Suppressor macrophage treated with lipopolysaccharide for 4 hours (primary cell): ENCODE results near the gene DOK4.
A peak's percentile ranks its signal among the peaks of the same experiment; 100 is the strongest.
"Not testable (repeated sequence)": the region's sequence is repeated elsewhere in the genome, so short reads cannot be mapped to it uniquely, and the experiment has no call there.

Experiments
- DNase-seq: peaks from one replicate; pipeline ENCODE4 v3.0.0-alpha.2; 2020

DOK4 gene

DNA sequence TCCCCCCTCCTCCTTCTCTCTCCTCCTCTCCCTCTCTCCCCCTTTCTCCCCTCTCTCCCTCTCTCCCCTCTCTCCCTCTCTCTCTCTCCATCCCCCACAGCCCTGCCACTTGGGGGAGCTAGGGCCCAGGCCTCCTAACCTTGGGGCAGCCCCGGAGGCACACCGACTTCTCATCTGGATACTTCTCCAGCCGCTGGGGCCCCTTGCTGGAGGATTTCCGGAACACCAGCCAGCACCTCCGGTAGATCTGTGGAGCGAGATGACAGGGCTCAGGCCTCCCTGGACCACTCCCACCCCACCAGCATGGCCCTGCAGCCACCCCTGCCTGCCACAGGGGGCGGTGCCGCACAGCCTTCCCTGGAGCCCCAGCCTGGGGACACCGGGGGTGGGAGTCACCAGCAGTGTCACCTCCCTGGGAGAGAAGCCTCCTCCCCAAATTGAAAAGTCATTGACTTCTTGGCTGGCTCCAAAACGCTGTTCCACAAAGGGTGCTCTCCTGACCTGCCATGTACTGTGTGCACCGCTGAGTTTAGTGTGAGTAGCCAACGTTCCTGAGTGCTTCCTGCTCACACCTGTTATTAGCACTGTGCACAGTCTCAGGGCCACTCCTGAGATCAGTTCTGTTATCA lies 10.5 kb downstream of the DOK4 start:
- peak; percentile 53 for DNase-seq

- no peak for DNase-seq
Measured at GRCh38 chr16:57474671-57475661, 11.3 kb downstream of the DOK4 start.

DNA sequence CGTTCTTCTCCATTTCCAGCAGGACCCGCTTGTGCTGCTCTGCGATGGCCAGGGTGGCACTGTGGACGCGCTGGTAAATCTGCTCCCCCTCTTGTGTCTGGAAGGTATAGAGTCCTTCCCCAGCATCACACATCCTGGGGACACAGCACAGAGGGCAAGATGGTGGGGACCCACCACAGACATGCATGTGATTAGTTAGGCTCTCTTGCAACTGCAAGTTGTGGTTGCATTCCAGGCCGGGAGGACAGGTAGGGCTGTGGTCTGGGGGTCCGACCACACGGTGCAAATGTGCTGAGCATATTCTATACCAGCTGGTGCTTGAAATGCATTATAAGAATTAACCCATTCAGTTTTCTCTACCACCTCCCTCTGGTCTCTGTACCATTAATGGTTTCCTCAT lies 12.4 kb downstream of the DOK4 start:
- DNase-seq: no peak

DNA sequence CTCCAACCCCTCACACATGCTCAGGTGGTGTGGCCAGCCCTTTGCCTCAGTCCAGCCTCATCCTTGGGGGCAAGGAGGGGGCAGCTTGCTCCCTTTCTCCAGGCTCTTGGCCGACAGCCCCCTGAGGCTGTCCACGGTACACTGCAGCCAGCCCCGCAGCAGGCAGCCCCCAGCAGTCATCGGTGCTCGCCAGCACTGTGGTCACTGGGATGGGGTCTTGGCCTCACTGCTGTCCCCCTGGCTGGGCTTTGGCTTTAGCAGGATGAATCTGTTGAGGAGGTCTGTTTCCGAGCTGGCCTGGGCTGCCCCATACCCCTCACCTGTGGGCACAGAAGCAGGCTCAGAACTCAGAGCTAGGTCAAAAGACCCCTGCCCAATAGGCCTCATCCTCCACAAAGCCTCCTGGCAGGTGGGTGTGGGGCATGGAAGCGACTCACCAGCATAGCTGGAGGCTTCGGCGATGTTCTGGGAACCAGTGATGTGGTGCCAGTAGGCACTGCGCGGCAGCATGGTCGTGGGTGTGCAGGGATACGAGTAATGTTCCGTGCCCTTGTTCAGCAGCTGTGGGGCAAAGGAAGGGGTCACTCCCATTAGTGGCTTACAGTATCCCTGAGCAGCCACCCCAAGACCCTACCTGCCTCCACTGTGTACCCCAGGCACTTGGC lies 13.0 kb downstream of the DOK4 start:
- DNase-seq: no peak

DNA sequence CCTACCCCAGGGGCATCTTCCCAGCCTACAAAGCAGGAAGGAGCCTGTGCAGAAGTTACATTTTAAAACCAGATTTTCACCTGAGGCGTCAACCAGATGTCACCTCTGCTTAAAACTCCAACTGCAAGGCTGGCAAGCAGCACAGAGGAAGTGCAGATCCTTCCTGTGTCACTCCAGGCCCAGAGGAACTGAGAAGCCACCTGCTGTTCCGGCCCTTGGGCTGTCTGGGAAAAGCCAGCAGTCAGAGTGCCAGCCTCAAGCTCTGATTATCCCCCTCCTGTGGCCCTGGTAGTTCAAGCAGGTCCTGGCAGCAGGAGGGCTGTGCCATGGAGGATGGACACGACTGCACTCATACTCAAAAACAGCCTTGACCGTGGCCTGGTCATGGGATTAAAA lies 13.6 kb downstream of the DOK4 start:
- DNase-seq: no peak

- DNase-seq: no peak
Measured at GRCh38 chr16:57471852-57472664, 14.2 kb downstream of the DOK4 start.

GRCh38 chr16:57471209-57471608 lies 15.1 kb downstream of the DOK4 start:
- DNase-seq: no peak

DNA sequence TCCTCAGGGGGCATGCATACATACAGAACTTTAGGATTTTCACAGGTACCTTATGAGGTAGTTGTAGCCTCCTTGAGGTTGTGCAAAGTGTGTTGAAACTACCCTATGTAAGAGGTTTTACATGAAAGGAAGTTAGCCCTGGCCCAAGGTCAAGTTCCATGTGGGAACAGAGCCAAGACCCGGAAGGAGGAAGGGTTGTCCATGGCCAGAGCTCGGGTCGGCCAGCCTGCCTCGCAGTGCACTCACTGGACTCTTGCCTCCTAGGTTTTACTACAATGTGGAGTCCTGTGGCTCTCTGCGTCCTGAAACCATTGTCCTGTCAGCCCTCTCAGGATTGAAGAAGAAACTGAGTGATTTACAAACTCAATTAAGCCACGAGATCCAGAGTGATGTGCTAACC lies 15.6 kb downstream of the DOK4 start:
- no peak for DNase-seq

DNA sequence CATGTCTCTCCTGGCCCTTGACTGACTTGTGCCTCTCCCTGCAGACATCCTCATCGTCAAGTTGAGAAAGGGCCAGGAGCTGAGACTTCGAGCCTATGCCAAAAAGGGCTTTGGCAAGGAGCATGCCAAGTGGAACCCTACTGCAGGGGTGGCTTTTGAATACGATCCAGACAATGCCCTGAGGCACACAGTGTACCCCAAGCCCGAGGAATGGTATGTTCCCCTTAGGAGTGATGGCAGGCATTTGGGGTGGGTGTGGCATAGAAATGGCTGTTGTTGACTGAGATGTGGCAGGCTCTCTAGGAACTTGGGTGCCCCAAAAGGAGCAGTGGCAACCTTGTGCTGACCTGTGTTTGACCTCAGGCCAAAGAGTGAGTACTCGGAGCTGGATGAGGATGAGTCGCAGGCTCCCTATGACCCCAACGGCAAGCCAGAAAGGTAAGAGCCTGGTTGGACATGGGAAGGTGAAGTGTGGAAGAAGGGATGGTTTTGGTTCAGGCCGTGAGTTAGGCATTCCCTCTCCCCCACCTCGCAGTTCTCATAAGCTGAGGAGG lies 16.3 kb downstream of the DOK4 start:
- no peak for DNase-seq

DNA sequence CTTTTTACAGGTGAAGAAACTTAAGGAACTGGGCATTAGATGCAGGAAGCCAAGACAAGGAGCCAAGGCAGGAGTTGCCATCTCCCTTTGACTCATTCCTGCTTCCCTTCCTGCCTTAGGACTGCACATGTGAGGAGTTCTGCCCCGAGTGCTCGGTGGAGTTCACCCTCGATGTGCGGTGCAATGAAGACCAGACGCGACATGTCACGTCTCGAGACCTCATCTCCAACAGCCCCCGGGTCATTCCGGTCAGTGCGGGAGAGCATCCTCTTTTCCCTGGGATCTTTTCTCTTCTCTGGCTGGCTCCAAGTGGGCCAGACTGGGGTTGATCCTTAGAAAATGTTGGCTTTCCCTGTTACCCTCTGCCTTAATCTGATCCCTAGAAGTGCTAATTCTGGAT lies 17.2 kb downstream of the DOK4 start:
- DNase-seq: no peak

DNA sequence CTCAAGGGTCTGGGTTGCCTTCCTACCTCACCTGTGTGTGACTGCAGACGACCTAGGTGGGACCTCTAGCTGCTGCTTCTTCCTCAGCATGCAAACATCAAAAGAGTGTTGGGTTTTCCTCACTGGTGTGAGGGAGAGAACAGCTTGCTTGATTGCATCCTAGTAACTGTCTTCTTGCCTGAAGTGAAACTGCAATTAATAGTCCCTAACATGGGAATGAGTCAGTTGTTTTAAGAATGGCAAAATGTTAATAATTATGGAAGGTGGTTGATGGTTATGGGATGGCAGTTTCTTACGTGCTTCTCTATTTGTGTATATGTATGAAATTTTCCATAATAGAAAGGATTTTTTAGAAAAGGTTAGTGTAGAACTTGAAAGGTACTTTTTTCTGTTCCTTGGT lies 17.9 kb downstream of the DOK4 start:
- DNase-seq: no peak

DNA sequence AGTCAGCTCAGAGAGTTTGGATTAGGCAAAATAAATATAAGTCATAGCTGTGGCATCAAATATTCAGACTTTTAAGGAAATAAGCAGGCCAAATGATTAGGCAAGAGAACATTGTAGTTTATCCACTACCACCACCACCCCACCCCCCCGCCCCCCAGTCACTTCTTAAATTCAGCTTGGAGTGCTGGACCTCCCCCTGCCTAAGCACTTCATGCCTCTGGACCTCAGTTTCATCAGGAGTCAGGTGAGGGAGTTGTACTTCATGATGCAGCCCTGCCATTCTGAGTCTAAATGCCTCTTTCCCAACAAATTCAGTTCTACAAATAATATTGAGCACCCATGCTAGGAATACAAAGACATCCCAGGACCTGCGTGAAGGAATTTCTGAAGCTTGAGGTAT lies 21.8 kb downstream of the DOK4 start:
- no peak for DNase-seq

DNA sequence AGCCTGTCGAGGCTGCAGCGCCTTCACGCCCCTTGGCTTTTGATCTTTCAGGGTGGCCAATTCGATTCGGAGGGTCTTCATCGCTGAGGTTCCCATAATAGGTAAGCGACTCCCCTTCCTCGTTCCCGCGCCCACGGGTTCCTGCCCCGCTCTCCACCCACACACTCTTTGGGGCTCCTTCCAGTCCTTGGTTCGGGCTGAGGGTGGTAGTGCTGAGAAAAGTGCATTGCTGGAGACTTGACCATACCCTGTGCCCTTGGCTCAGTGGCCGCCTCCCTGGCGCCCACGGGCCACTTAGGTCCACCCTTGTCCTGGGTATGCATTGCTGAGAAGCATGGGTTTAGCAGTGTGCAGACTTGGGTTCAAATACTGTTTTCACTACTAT lies 23.3 kb downstream of the DOK4 start:
- peak; percentile 13 for DNase-seq

DNA sequence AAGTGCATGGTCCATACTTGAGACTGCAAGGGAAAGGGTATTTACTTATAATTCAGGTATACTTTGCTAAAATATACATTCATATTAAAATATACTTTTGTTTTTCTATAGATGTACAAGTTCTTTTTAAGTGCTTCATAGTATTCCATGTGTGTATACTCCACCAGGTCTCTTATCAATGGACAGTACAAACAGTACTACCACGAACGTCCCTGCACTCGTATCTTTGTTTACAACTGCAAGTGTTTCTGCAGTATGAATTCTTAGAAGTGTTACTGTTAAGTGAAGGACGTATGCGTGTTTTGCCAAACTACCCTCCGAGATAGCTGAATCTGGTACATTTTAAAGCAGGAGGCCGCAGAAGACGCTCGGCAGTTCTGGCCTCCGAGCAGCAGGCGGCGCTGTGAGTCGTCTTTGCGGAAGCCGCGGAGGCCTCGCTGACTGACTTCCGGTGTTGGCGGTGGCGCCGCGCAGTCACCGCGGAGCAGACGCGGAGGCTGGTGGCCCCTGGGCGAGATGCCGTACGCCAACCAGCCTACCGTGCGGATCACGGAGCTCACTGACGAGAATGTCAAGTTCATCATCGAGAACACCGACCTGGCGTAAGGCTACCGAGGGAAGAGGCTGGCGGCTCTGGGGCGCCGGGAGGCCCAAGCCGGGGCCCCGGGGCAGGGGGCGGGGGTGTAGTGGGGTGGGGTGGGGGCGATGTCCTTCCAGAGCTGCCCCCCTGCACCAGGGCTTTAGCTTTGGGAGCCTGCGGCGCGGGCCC lies 23.9 kb downstream of the DOK4 start, which contains the start of gene POLR2C:
Gene POLR2C (plus strand): TSS at position 471 of the 769 bp plus-strand sequence. CDS start 46 bp downstream, at position 517.
- DNase-seq: peak; percentile 94

DNA sequence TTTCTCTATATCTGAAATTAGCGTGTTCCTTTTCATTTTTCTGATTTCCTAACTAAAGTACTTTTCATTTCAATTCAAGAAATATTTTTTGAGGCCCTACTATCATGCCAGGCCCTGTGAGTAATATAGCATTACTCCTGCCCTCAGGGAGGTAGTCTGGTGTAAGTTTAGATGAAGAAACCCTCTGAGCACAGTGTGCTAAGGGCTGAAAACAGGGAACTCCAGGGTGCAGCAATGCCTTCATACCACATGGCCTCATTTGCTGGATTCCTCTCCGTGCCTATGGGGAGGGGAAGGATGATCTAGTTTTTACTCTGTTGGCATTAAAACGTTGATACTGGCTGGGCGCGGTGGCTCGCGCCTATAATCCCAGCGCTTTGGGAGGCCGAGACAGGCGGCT lies 34.3 kb downstream of the DOK4 start:
- no peak for DNase-seq

DNA sequence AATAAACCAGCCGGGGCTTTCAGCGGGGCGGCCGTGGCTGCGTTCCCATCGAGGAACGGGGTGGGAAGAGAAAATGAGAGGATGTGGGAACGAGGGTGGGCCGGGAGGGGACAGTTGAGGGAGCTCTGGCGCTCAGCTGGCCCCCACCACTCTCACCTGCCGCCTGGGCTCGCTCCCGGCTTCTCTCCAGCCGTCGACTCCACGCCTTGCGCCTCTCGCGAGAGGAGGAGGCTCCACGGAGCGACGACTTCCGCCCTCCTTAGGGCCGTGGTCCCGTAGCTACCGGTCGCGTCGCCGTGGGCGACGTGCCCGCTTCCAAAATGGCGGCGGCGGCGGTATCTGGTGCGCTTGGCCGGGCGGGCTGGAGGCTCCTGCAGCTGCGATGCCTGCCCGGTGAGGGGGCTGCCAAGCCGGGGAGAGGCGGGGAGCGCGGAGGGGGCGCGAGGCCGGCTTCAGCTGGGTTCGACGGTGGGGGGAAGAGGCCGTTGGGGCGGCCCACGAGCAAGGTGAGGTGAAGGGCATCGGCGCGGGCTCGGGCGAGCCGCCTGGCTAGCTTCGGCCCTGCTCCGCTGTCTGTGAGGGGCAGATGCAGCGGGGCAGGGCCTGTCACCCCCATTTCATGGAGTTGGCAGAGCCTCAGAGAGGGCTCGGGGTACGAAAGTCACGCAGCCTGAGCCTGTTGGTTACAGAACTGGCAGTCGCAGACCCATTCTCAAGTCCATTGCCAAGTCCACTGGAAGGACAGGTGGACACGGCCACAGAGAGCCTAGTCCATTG lies 38.9 kb downstream of the DOK4 start, which contains the start of the genes CIAPIN1 and COQ9:
Gene CIAPIN1 (minus strand): TSS at position 200 of the 777 bp plus-strand sequence. CDS start 6,457 bp downstream, outside the sequence.
Gene COQ9 (plus strand): TSS at position 294 of the 777 bp plus-strand sequence. CDS start 27 bp downstream, at position 321.
- peak; percentile 97 for DNase-seq

- DNase-seq: peak; percentile 35
Measured at GRCh38 chr16:57446531-57447185, 39.6 kb downstream of the DOK4 start.

- no peak for DNase-seq
Measured at GRCh38 chr16:57445510-57445909, 40.8 kb downstream of the DOK4 start.

- DNase-seq: no peak
Measured at GRCh38 chr16:57444711-57445110, 41.6 kb downstream of the DOK4 start.

DNA sequence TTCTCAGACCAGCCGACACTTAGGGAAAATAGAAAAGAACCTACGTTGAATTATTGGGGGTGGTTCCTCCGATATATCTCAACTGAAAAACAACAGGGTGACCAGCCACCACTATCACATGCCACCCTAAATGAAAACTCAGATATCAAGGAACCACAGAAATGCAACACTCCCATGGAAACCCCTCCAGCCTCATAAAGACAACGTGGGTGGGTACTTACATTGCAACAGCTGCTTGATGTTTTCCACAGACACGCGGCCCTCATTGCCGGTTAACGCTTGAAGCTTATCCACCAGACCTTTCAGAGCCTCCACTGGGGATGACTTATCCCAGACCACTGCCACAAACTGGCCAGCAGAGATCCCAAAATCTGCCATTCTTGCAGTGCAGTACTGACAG lies 45.7 kb downstream of the DOK4 start:
- not testable (repeated sequence) for DNase-seq
